GM19467 (cell line): ENCODE data around the gene FBXO5.
"Not testable (repeated sequence)": the region's sequence is repeated elsewhere in the genome, so short reads cannot be mapped to it uniquely, and the experiment has no call there.

Source experiments
- ATAC-seq: cut with Tn5 transposase; IDR thresholded peaks from one replicate; pipeline ENCODE4 v1.9.1; 2021; ENCODE audit warnings: mild to moderate bottlenecking, moderate library complexity; ENCODE audit not compliant: unreplicated experiment

Gene FBXO5, protein sequence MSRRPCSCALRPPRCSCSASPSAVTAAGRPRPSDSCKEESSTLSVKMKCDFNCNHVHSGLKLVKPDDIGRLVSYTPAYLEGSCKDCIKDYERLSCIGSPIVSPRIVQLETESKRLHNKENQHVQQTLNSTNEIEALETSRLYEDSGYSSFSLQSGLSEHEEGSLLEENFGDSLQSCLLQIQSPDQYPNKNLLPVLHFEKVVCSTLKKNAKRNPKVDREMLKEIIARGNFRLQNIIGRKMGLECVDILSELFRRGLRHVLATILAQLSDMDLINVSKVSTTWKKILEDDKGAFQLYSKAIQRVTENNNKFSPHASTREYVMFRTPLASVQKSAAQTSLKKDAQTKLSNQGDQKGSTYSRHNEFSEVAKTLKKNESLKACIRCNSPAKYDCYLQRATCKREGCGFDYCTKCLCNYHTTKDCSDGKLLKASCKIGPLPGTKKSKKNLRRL

DNA sequence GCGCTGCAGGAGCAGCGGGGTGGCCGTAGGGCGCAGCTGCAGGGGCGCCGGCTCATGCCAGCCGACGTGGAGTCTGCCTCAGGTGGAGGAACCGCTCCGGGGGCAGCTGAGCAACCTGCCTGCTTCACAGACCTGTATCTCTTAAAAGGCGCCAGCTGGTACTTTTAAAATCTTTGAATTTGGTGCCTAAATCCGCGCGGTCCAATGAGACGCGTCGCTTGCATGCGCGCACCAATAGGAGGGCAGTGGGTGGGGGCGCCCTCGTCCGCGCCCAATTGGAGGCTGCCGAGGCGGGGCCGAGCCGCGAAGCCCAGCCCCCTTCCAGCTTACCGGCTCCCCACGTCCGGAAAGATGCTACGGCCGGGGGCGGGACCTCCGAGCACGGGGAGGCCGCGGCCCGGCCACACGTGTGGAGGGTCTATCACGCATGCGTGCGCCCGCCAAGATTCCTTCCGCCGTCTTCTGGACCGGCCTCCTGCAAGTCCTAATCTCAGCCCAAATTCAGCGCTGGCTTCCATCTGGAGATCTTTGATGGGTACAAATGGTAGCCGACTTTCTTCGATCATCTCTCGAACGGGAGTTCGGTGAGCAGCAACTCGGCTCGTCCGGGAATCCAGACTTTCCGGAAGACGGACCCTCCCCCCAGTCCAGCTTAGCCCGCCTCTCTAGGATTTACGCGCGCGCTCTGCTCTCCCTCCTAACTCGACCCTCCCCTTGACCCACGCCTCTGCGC, at the start of gene FBXO5:
FBXO5 (minus strand) TSS at position 138 of the 733 bp plus-strand sequence; CDS start at position 56, 82 bp downstream.
- ATAC-seq, result peak; percentile 85

DNA sequence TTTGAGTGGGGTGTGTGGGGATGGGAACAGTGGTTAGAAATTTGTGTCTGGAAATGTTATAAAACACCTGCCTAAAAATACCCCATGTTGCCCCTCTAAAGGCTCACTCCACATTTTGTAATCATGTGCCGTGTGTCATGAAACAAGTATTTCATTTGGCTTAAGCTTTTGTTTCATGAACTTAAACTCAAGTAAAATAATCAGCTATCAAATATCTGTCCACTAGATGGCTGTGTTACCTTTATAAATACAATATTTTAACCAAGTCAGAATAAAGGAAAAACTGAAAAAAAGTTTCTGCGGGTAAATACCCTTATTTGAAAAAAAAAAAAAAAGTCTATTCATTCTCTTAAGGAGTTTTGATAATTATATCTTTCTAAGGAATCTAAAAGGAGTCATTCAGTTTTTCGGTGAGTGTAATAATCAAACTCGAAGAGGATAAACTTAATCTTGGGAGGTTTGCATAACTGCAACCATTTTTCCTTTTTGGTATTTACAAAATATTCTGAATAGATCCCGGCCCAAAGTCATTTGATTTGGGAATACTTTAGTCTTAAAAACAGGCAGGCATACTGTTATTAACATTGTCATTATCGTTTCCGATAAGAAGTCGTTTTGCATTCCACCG, 49.5 kb upstream of the FBXO5 start:
- no peak for ATAC-seq

DNA sequence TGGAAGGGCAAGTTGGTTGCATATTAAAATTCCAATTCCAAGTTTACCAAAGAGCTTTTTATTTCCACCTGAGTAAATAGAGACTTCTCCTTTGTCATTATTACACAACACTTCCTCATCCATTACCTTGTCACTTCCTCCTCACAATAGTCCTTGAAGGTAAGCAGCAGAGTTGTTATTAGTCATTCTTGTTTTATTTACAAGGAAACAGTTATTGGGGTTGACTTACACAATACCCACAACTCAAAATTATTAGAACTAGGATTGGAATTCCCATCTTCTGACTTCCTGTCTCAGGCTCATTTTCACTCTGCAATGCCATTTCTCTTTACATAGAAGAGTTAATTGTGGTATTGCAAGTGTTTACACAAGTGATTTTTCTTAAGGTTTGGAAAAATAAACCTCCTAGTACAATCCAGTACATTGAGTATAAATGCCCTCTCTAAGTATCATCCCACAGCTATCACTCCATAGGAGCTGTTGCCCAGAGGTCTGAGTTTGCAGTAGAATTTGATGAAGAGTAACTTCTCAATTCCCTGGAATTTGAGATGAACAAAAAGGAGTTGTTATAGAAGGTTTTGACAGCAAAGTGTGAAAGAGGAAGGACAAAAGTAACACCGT, 48.6 kb upstream of the FBXO5 start:
- no peak for ATAC-seq

DNA sequence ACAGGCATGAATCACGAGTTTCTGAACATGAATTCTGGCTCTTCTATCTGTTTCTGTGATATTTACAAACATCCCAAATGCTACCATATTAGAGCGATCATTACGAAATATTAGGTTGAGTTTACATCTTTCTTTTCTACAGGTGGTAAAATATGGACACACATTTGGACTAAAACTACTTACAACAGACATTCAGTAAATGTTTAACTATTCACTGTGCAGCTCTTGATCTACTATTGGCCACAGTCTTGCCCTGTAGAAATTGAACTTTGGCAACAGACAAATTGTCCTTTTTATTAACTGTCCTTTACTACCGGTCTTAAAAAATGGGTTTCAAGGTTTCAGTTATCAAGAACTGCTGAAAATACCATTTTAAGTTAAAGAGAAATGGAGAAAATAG, 46.1 kb upstream of the FBXO5 start:
- no peak for ATAC-seq

DNA sequence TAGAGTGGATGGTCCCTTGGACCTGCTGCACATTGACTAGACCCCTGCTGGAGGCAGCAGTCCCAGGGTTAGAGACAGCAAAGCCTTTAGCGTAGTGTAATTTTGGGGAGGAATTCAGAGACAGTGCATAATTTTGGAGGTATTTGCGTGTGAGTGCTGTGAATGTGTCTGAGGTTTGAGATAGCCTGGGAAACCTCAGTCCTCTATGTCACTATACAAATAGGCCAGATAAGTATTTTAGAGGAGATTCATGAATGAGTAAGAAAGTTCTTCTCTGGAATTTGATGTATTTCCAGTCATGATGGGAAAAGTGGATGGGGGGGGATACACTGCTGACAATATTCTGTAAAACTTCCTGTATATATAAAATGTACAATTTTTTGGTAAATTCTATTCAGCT, 45.4 kb upstream of the FBXO5 start:
- no peak for ATAC-seq

DNA sequence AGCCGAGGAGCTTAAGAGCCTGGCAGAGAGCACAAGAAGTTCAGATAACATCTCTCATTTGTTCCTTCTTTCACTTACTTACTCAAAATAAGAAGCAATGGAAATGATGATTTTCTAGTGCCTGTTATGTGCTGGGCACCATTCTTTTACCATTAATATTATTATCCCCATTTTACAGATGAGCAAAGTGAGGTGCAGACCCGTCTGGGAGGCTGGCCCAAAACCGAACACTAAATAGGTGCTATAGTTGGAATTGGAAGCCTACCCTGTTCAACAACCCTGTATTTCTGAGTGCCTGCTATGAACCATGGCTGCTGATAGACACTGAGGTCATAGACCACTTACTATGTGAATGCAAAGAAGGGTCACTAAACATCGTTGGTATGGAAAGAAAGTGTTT, 44.6 kb upstream of the FBXO5 start:
- ATAC-seq, result no peak

DNA sequence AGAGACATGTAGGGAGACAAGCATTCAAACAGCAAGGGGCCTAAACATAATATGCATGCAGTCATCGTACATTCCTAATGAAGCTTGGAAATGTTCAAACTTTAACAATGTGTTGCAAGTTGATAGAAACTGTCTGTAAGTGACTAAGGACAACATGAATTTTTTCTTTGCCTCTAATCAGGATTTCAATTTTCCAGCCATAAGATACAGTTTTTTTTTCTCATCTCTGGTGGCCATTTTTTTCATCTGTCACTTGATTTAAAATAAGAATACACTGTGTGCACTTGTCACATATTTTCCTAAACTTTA, 41.8 kb upstream of the FBXO5 start:
- no peak for ATAC-seq

DNA sequence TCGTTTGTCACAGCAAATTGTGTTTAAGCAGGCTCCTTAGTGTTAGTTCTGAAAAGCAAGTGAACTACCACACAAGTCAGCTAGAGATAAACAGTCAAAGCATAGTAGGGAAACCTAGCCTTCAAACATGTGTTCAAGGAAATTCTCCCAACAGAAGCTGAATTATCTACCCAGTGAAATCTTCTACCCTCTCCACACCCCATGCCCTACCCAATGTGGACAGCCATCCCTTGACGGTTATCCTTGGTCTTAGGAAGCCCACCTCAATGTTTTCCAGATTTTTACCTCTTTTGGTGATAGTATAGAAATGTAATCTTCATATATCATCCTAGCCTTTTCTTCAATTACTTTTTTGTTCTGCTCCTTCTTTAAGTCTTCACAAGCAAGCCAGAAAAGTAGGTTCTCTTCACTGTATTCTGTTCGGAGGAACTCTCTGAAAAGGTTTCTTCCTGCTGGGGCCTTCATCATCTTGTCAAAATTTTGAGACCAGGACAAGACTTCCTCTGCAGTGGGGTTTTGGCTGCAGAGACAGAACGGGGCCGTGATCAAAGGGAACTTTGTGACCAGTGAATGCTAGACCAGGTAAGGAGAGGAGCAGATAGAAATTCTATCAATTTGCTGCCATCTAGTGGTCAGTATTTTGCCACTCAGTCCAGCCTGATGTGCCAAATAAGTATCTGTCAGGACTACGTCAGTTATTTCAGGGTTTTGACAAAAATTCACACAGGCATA, 41.3 kb upstream of the FBXO5 start:
- ATAC-seq, result peak; percentile 97

DNA sequence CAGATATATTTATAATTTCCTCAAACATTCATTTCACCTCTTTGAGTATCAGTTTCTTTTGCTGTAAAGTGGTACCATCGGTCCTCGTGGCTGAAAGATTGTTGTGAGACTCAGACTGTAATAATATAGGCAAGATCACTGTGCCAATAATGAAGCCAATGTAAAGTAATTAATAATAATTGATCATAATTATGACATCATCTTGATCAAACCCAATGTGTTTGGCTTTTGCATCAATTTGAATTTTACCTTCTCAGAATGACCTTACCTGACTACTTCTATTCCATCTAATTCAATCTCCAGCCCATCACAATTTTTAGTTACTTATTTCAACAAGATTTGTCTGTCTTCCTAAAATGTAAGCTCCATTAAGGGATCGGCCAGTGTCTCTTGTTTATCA, 35.5 kb upstream of the FBXO5 start:
- ATAC-seq, result no peak

DNA sequence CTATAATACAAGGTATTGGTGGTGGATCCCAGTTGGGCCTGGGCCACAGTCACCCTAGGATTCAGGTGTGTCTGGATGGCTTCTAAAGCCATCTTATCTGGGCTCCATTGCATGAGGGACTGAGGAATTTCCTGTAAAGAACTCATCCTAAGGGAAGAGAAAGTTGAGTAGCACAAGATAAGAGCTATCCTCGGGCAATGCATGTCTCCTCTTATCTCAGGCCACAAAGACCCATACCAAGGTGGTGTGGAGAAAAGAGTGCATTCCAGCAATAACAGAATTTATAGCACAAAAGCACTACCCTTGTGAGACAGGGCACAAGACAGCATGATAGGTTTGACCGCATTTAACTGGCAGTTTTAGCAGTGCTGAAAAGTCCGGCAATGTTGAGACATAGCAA, 34.0 kb upstream of the FBXO5 start:
- ATAC-seq, result no peak

DNA sequence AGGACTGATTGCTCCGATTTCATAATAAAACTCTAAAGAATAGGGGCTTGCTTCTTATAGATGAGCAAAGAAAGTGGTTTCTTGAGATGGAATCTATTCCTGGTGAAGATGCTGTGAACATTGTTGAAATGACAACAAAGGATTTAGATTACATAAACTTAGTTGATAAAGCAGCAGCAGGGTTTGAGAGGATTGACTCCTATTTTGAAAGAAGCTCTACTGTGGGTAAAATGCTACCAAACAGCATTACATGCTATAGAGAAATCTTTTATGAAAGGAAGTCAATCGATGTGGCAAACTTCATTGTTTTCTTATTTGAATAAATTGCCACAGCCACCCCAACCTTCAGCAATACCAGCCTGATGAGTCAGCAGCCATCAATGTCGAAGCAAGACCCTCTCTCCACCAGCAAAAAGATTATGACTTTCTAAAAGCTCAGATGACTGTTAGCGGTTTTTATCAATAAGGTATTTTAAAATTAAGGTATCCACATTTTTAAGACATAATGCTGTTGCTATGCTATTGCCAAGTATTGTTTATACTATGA, 32.3 kb upstream of the FBXO5 start:
- no peak for ATAC-seq

DNA sequence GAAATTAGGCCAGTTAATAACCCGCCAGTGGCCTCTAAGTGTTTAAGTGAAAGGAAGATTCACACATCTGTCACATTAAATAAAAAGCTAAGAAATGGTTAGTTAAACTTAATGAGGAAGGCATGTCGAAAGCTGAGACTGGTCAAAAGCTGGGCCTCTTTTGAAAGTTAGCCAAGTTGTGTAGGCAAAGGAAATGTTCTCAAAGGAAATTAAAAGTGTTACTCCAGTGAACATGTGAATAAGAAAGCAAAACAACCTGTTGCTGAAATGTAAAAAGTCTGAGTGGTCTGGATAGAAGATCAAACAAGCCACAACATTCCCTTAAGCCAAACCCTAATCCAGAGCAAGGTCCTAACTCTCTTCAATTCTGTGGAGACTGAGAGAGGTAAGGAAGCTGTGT, 30.6 kb upstream of the FBXO5 start:
- ATAC-seq, result no peak

DNA sequence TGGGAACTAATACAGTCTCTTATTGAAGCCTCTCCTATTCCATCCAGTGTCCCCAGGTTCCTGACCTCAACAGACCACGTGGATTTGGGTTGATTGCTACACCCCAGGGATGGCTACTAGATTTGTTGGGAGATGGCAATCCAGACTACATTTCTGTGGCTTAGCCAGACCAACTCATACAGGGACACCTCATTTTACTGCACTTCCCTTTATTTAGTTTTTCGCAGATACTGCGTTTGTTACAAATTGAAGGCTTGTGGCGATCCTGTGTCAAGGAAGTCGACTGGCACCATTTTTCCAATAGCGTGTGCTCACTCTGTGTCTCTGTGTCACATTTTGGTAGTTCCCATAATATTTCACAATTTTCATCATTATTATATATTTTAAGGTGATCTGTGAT, 30.0 kb upstream of the FBXO5 start:
- ATAC-seq, result no peak

DNA sequence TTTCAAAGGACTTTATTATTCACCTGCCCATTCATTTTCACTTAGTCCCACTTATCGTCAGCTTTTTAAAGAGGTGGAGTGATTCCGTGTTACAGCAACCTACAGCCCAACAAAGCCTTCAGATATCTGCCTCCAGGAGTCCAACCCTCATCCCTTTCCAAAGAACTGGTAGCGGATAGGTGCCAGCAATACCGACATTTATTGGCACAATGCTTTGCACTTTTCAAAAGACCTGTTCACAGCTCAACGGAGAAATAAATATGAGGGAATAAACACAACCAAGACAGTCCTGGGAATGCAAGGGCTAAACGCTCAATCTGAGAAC, 20.5 kb upstream of the FBXO5 start:
- no peak for ATAC-seq

DNA sequence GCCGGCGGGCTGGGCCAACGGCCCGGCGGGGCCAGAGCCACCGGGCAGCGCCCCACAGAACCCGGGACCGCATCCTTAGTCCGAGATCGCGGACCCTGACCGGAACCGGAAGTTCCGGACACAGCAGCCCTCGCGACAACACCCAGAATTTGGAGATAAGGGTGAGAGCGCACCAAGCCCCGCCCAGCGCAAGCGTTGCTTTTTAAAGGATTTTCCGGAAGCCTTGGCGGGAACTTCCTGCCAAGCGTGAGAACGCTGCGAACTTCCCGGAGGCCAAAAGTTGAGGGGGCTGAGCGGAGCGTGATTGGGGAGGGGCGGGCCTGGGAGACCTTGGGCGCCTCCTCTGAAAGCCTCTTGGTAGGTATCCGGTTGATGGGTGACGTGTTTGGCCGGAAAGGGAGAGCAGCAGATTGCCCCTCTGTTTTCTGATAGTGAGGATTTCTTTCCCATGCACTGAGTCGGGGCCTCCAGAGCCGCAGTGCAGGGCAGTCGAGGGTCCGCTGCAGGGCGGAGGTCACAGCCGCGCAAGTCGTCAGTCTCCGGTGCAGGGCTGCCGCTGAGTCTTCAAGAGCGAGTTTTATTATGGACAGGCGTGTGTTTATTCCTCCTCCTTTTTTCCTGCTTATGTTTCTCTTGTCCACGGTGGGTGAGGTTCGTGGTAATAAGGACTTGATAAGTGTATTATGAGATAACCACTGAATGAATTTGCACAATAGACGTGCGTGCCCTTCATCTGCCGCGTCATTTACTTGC, 19.9 kb upstream of the FBXO5 start, which contains the start of gene MTRF1L:
MTRF1L (minus strand) TSS at position 97 of the 753 bp plus-strand sequence; CDS start at position 73, 24 bp downstream.
- peak; percentile 96 for ATAC-seq

DNA sequence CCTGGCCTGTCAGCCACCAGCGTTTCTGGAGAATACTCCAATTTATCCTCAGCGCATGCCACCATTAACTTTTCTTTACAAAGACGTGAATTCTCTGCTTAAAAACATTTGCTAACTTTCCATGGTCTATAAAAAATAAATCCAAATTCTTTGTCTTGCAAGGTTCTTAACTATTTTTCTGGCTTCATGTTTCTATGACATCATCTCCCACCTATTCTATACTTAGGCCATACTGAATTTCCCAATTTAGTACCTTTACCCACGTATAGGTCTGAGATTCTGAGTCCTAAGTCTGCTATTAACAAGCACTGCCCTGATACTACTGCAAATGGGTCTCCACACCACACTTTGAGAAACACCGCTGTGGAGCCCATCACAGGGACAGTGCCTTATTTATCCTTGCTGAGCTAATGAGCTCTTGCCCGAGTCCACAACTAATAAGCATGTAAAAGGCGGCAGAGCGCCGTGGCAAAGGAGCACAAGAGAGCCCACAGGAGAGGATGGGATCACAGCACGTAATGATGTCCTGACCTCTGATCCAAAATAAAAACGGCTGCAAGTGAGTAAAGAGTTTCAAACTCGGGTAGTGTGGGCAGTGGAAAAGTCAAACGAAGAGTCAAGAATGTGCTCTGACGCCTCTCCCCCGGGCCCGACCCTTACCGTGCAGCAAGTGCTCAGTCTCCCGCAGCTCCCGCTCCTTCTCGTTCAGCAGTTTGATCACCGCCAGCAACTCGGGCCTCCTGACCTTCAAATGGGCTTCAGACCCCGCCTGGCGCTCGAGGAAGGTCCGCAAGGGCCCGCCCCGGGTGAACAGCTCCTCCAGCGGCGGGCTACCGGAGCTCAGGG, 19.1 kb upstream of the FBXO5 start:
- ATAC-seq, result peak; percentile 18

DNA sequence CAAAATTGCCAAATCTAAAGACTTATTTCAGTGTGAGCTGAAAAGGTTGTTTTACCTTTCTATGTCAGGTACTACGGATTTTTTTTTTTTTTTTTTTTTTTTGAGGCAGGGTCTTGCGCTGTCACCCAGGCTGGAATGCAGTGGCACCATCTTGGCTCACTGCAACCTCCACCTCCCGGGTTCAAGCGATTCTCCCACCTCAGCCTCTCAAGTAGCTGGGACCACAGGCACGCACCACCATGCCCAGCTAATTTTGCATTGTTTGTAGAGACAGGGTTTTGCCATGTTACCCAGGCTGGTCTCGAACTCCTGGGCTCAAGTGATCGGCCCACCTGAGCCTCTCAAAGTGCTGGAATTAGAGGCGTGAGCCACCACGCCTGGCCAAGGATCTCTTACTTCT, 17.9 kb upstream of the FBXO5 start:
- not testable (repeated sequence) for ATAC-seq

DNA sequence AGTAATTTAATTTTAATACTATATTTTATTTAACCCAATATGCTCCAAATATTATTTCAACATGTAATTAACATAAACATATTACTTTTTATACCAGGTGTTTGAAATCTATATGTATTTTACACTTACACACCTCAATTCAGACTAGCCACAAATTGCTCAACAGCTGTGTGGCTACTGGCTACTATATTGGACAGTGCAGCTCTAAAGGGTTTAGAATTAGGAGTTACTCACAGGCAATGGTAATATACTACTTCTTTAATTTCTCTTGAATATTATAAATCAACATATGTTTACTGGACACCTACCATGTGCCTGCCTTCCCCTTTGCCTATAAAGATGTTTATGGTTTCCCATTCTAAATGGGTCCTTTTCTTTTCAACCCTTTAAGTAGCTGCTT, 17.4 kb upstream of the FBXO5 start:
- ATAC-seq, result no peak

DNA sequence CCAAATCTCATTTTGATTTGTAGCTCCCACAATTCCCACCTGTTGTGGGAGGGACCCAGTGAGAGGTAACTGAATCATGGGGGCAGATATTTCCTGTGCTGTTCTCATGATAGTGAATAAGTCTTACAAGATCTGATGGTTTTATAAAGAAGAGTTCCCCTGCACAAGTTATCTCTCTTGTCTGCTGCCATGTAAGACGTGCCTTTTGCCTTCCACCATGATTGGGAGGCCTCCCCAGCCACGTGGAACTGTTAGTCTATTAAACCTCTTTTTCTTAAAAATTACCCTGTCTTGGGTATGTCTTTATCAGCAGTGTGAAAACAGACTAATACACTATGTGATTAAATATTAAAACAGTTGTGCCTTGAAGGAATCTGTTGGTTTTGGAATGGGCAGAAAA, 16.7 kb upstream of the FBXO5 start:
- ATAC-seq, result not testable (repeated sequence)
